Activated CD4-positive, alpha-beta memory T cell treated with anti-CD3 and anti-CD28 coated beads, Interleukin-2, amount 10 ng/mL, durations not matched to agents 7 days and 5 days (primary cell): Measurements from ENCODE around the gene RSPRY1. TPM values are rescaled to one million over a fixed set of nuclear protein-coding genes. Genes with fewer than 3 reads are reported as not detected.
A peak's percentile ranks its signal among the peaks of the same experiment; 100 is the strongest.

Experiments used
- CTCF ChIA-PET: fragments of 350-600 bp; sonication (Branson Sonifier 250); formaldehyde crosslinking; loops from one replicate; lab custom pipeline; 2021; ENCODE audit warnings: antibody characterized with exemption, inconsistent platforms; lab: Charles Lee
- POLR2A ChIA-PET: fragments of 350-600 bp; sonication (Branson Sonifier 250); formaldehyde crosslinking; loops from one replicate; lab custom pipeline; 2021; ENCODE audit warnings: antibody characterized with exemption; lab: Charles Lee
- DNase-seq: peaks from one replicate; pipeline ENCODE4 v3.0.0-alpha.2; 2020
- H3K27ac Mint-ChIP-seq: one replicate; pipeline ENCODE4 v1.8.0; 2021; ENCODE audit warnings: mild to moderate bottlenecking, mixed read lengths
- H3K27me3 Mint-ChIP-seq: one replicate; pipeline ENCODE4 v1.8.0; 2021; ENCODE audit warnings: mixed read lengths
- H3K36me3 Mint-ChIP-seq: one replicate; pipeline ENCODE4 v1.8.0; 2021; ENCODE audit warnings: low read depth, mixed read lengths
- H3K4me1 Mint-ChIP-seq: one replicate; pipeline ENCODE4 v1.8.0; 2021; ENCODE audit warnings: mixed read lengths
- H3K4me3 Mint-ChIP-seq: one replicate; pipeline ENCODE4 v1.8.0; 2021; ENCODE audit warnings: mild to moderate bottlenecking, mixed read lengths
- H3K9me3 Mint-ChIP-seq: one replicate; pipeline ENCODE4 v1.8.0; 2021; ENCODE audit warnings: mixed read lengths
- total RNA-seq, 2 experiments: library from RNA; stranded (reverse); gene quantifications; one replicate each; pipeline ENCODE4 v1.2.3, GENCODE V29; 2021

The RSPRY1 gene
- 10 to 100 TPM; 34.1 to 39.3 TPM for total RNA-seq

DNA sequence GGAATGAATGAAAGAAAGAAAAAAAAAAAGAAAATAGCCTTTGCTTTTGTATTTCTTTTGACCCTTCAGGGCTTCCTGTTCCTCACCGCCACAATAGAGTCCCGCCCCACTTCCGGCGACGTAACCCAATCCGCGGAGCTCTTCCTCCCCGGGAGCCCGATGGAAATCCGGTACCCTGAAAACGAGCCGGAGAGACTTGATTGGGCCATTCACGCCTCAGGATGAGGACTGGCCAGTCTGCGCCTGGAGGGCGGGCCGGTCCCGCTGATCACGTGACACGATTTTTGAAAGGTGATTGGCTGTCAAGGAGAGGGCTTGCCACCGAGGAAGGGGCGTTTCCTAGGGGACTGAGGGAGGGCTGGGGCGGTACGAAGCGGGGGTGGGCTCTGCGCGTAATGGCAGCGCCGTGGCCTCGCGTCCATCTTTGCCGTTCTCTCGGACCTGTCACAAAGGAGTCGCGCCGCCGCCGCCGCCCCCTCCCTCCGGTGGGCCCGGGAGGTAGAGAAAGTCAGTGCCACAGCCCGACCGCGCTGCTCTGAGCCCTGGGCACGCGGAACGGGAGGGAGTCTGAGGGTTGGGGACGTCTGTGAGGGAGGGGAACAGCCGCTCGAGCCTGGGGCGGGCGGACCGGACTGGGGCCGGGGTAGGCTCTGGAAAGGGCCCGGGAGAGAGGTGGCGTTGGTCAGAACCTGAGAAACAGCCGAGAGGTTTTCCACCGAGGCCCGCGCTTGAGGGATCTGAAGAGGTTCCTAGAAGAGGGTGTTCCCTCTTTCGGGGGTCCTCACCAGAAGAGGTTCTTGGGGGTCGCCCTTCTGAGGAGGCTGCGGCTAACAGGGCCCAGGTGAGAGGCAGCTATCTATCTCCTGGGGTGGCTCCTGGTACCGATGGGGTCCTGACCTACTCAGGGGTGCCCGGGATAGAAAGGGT is at the start of gene RSPRY1, which contains the start of gene PSME3IP1:
TSS of gene RSPRY1 (plus strand) at position 385 of the 927 bp plus-strand sequence. CDS start 18,330 bp downstream, outside the sequence.
TSS of gene PSME3IP1 (minus strand) at position 95 of the 927 bp plus-strand sequence. CDS start 12,185 bp downstream, outside the sequence.
- no peaks in the 10 kb centered on the region for H3K9me3 Mint-ChIP-seq
- POLR2A ChIA-PET, result interaction anchor here (0.5 to 2.3 kb wide), 38 partner anchors 9 to 762 kb away, joined by 3 to 9 read pairs (median 3); partner anchors contain the start of genes ARL2BP, CIAPIN1, COQ9 and MT1E
- H3K27ac Mint-ChIP-seq, result peak within 1 kb of the TSS; percentile 81
- peak within 1 kb of the TSS; percentile 96 for H3K4me3 Mint-ChIP-seq
- peak; percentile 99 for DNase-seq
- peaks cover 17% of the 10 kb centered on the region for H3K36me3 Mint-ChIP-seq
- CTCF ChIA-PET, result interaction anchor here (0.6 to 1.5 kb wide), 9 partner anchors 11 to 485 kb away, joined by 3 to 8 read pairs (median 3); no protein-coding TSS in a partner anchor
- peaks cover 44% of the 10 kb centered on the region for H3K4me1 Mint-ChIP-seq
- no peaks in the 10 kb centered on the region for H3K27me3 Mint-ChIP-seq

DNA sequence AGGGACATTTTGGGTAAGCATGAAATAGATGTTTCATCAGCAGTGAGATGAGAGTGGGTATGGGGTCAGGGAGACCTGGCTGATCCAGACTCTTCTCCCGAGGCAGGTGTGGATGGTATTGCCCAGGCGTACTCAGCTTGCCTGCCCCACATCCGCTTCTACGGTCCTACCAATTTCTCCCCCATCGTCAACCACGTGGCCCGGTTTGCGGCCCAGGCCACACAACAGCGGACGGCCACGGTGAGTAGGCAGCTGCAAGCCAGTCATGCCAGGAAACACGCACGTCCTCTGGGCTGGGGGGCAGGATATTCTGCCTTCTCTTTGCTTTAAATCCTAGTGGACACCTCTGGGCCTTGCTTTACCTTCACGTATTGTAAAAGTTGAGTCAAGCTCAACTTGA is 49.1 kb upstream of the RSPRY1 start:
- no peaks in the 10 kb centered on the region for H3K27me3 Mint-ChIP-seq
- H3K4me1 Mint-ChIP-seq, result peaks cover 58% of the 10 kb centered on the region
- no peaks in the 10 kb centered on the region for H3K36me3 Mint-ChIP-seq
- no peak overlapping the region for H3K27ac Mint-ChIP-seq
- DNase-seq, result no peak
- no peaks in the 10 kb centered on the region for H3K9me3 Mint-ChIP-seq
- H3K4me3 Mint-ChIP-seq, result no peak overlapping the region
- CTCF ChIA-PET, result no interaction called here
- POLR2A ChIA-PET, result interaction anchor here (1.1 kb wide), 1 partner anchor 49 kb away, joined by 4 read pairs; the partner anchor contains the start of genes PSME3IP1 and RSPRY1

DNA sequence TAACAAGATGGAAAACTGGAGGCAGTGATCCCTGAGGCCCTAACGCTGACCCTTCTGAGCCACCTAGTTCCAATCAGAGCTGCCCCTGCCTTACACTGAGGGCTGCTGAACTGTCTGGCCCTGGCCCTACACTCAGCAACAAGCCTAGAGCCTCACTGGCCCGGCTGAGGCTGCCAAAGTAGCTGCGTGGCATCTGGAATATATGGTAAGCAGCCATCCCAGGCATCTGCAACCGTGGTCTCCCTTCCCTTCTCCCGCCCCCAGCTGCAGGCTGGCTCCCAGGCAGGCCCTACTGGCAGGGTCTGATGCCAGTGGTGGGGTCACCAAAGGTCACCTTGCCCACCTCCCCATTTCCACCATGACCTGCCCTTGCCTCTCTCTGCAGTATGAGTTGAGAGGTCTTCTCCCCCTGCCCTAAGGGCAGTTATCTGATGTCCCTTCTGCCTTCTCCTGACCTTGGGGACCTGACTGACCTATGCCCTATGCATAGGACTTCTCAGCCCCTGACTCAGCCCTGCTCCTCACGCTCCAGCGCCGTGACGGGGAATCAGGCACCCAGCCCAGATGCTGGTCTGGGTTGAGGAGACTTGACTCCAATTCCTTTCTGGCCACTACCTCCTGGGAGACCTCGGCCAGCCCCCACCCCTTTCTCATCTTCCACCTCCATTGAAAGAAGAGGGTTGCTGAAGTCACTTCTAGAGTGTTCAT is 48.4 kb upstream of the RSPRY1 start:
- Mint-ChIP-seq H3K27me3 (no peaks in the 10 kb centered on the region), H3K4me1 (peaks cover 59% of the 10 kb centered on the region), H3K4me3 (no peak overlapping the region), H3K9me3 (no peaks in the 10 kb centered on the region), H3K27ac (no peak overlapping the region), H3K36me3 (no peaks in the 10 kb centered on the region)
- ChIA-PET POLR2A (no interaction called here), CTCF (interaction anchor here (0.6 kb wide), 1 partner anchor 30 kb away, joined by 6 read pairs; no protein-coding TSS in a partner anchor)
- DNase-seq, result no peak

DNA sequence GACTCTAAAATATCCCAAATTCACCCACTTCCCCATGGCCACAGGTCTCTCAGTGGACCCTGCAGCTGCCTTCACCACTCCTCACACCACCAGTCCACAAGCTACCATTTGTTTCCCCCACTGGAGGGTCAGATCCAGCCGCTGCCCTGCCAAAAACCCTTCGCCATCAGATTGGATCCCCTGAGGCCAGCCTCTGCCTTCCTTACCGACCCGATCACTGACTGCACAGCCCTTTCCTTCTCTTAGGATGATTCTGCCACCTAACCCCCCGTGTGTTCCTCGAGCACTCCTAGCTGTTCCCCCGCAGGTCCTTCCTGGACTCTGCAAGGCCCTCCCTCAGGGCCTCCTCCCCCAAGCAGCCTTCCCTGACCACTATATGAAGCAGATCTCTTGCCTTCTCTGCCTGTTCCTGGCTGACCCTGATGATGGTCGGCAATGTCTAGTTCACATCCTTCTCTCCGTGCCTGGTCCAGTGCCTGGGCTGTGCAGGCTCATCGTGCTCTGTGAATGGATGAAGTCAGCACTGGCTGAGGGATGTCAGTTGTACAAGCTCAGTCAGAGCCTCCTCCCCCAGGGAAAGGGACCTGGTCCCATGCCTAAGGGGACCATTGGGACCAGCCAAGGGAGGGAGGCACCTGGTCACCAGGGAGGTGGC is 47.7 kb upstream of the RSPRY1 start:
- ChIA-PET POLR2A (no interaction called here), CTCF (interaction anchor here (0.6 kb wide), 1 partner anchor 31 kb away, joined by 6 read pairs; no protein-coding TSS in a partner anchor)
- H3K4me1 Mint-ChIP-seq, result peaks cover 58% of the 10 kb centered on the region
- H3K4me3 Mint-ChIP-seq, result no peak overlapping the region
- H3K36me3 Mint-ChIP-seq, result no peaks in the 10 kb centered on the region
- no peak overlapping the region for H3K27ac Mint-ChIP-seq
- H3K27me3 Mint-ChIP-seq, result no peaks in the 10 kb centered on the region
- no peaks in the 10 kb centered on the region for H3K9me3 Mint-ChIP-seq
- no peak for DNase-seq

DNA sequence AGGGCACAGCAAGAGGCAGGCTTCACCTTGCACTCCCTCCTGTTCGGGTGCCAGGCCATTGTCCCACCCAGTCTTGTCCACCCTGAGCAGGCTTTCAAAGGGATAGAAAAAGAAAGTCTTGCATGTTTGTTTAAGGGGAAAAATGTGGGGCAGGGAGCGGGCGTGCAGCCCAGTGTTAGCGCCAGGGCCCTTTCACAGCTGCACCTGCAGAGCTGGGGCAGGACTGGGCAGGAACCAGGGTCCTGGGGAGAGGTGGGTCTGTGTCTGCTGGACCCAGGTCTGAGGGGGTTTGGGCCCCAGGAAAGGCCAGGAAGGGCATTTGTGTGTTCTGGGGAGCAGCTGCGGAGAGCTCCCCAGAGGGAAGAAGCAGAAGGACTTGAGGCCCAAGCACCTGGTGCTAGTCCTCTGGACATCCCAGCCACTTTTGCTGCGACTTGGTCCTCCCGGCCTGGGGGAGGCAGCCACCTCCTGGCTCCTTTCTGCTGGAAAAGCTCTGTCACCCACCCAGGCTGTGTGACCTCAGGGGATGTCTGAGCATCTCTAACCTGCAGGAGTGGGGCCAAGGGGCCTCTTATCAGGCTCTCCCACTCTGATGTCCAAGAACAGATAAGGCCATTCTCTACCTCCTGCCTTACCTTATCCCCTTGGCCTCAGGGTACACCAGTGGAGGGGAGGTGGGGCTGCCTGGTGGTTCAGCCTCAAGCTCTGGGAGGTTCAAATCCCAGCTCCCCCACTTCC is 45.0 kb upstream of the RSPRY1 start:
- CTCF ChIA-PET, result interaction anchor here (0.6 to 1.3 kb wide), 2 partner anchors 42 to 44 kb away, joined by 3 read pairs; partner anchors contain the start of gene PSME3IP1
- no peaks in the 10 kb centered on the region for H3K9me3 Mint-ChIP-seq
- H3K27ac Mint-ChIP-seq, result peak overlapping the region; percentile 64
- POLR2A ChIA-PET, result interaction anchor here (0.9 to 1.3 kb wide), 4 partner anchors 10 to 21 kb away, joined by 3 to 7 read pairs (median 4); no protein-coding TSS in a partner anchor
- no peak for DNase-seq
- H3K27me3 Mint-ChIP-seq, result no peaks in the 10 kb centered on the region
- H3K4me1 Mint-ChIP-seq, result peaks cover 35% of the 10 kb centered on the region
- H3K4me3 Mint-ChIP-seq, result no peak overlapping the region
- no peaks in the 10 kb centered on the region for H3K36me3 Mint-ChIP-seq

DNA sequence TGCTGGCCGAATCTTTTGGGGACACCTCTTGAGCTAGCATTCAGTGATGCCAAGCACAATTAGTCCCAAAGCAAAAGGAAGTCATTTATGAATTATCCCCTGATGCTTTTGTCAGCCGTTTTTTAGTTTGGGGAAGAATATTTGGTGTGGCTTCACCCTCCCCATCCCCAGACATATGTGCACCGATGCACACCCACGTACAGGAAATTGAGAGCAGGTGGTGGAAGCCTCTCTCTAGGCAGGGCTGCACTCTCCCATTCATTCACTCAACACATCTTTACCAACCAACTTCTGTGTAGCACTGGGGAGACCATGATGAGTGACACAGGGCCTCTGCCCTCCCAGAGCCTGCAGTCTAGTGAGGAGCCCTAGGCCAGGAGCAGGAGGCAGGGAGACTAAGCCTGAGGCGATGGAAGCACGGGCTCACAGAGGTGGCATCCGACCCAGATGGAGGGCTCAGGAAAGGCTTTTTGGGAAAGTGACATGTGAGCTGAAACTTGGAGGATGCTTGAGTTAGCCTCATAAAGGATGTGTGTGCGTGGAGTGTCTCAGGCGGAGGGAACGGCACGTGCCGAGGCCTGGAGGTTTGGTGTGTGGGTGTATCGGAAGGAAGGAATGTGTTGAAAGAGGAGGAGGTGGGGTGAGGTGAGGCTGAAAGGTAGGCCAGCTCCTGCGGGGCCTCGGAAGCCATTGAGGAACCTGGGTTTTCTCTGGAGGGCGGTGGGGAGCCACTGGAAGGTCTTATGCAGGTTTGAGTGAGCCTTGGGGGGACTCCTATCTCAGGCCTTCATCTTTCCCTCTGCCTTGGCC is 44.1 kb upstream of the RSPRY1 start:
- no peaks in the 10 kb centered on the region for H3K36me3 Mint-ChIP-seq
- ChIA-PET CTCF (interaction anchor here (0.5 kb wide), 1 partner anchor 679 kb away, joined by 3 read pairs; no protein-coding TSS in a partner anchor), POLR2A (interaction anchor here (0.6 to 1.3 kb wide), 6 partner anchors 9 to 57 kb away, joined by 3 to 7 read pairs (median 3); no protein-coding TSS in a partner anchor)
- DNase-seq, result no peak
- H3K4me3 Mint-ChIP-seq, result no peak overlapping the region
- H3K27me3 Mint-ChIP-seq, result no peaks in the 10 kb centered on the region
- peak overlapping the region; percentile 64 for H3K27ac Mint-ChIP-seq
- H3K9me3 Mint-ChIP-seq, result no peaks in the 10 kb centered on the region
- H3K4me1 Mint-ChIP-seq, result peaks cover 31% of the 10 kb centered on the region

DNA sequence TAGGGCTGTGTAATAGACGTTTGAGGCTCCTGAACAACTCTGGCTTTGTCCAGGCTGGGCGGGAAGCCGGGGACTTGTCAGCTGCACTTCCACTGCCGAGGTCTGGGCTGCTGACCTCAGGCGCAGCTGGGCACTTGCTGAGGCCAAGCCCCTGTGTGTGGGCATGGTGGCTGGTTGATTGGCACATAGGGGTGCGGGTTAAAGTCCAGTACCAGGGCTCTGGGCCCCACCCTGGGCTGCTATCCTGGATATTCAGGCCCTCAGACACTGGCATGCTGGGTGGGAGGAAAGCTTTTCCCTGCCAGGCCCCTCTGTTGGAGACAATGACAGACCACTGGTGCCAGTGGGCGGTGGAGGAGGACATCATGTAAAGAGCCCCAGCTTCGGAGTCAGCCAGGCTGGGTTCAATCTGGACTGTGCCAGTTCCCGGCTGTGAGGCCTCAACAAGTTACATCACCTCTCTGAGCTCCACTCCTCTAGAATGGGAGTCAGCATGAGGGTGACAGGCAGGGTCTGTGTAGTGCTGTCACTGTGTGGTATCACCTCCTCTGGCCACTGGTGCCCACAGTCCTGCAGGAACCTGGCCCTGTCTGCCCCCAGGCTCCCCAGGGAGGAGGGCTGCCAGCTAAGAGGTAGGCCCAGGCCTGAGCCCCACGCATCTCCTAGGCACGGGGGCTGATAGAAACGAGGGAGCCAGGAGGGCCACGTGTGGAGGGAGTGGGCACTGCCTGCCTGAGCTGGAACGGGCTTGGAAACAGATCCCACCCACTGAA is 42.8 kb upstream of the RSPRY1 start:
- DNase-seq, result no peak
- Mint-ChIP-seq H3K9me3 (no peaks in the 10 kb centered on the region), H3K27me3 (no peaks in the 10 kb centered on the region), H3K36me3 (no peaks in the 10 kb centered on the region), H3K27ac (no peak overlapping the region), H3K4me3 (no peak overlapping the region), H3K4me1 (peaks cover 34% of the 10 kb centered on the region)
- POLR2A ChIA-PET, result interaction anchor here (0.6 to 2.1 kb wide), 5 partner anchors 9 to 394 kb away, joined by 3 to 9 read pairs (median 3); no protein-coding TSS in a partner anchor
- CTCF ChIA-PET, result interaction anchor here (1.0 kb wide), 1 partner anchor 50 kb away, joined by 3 read pairs; no protein-coding TSS in a partner anchor

DNA sequence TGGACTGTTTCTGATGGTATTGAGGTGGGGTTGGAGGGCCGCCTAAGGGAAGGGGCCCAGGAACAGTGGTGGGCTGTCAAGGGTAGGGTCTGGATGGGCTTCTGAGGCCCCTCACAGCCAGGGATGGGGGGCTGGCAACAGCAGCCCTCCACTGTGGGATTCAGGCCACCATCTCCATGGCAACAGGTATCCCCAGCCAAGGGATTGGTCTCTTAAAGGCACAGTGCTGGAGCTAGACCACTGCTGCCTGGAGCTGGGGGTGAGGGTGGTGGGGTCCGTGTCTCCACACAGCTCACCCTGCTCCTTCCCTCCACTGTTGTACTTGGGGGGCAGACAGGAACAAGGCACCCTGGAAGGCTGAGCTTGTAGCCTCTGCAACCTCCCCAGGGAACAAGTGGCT is 42.1 kb upstream of the RSPRY1 start:
- no peak for DNase-seq
- Mint-ChIP-seq H3K27ac (no peak overlapping the region), H3K4me3 (no peak overlapping the region), H3K36me3 (no peaks in the 10 kb centered on the region), H3K27me3 (no peaks in the 10 kb centered on the region), H3K4me1 (peaks cover 34% of the 10 kb centered on the region), H3K9me3 (no peaks in the 10 kb centered on the region)
- ChIA-PET POLR2A (interaction anchor here (0.6 to 2.1 kb wide), 3 partner anchors 9 to 393 kb away, joined by 3 to 9 read pairs (median 4); partner anchors contain the start of gene PSME3IP1), CTCF (interaction anchor here (1.0 kb wide), 1 partner anchor 51 kb away, joined by 3 read pairs; no protein-coding TSS in a partner anchor)

DNA sequence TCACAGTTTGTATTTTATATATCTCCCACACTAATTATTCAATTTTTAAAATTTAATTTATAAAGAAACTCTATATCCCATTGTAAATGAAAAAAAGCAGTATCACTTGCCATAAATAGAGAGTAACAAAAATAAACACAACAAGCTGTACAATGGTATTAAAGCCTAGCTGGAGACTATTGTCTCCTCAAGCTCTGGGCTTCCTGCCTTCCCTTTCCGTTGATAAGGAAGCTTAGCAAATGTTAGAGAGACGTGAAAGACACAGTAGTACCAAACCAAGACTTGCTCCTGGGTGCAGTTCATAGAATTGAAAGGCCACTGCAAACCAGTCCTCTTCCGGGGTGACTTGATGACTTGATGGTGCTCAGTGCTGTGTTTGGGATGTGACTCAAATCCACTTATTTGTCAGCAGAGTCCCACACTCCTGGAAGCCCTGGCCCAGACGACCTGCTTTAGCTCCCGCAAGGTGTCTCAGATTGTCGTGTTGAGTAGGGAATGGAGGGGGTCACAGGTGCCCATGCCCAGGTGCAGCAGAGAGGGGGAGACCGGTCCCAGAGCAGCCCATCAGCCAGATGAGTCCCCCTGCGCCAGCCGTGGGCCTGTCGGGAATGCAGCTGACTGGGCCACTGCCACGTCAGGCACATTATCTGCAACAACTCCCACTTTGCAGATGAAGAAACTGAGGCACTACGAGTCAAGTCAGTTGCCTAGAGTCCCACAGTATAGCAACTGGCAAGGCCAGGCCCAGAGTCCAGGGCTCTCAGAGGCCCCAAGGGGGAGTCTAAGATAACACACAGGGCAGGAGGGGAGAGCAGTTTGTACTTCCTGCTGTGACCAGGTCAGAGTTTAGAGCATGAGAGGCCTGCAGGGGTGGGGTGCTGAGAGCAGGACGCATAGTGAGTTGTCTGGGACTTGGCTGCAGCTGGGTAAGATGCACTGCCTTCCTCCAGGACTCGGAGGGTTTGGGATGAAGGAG is 40.8 kb upstream of the RSPRY1 start:
- Mint-ChIP-seq H3K27ac (no peak overlapping the region), H3K27me3 (no peaks in the 10 kb centered on the region), H3K36me3 (no peaks in the 10 kb centered on the region), H3K4me1 (peaks cover 29% of the 10 kb centered on the region), H3K9me3 (no peaks in the 10 kb centered on the region), H3K4me3 (no peak overlapping the region)
- ChIA-PET CTCF (no interaction called here), POLR2A (interaction anchor here (0.8 to 2.1 kb wide), 3 partner anchors 11 to 40 kb away, joined by 4 to 9 read pairs (median 6); partner anchors contain the start of gene PSME3IP1)
- DNase-seq, result no peak
